ENCODE data around the gene NUDT1. TPM values are rescaled to one million over a fixed set of nuclear protein-coding genes. Genes with fewer than 3 reads are reported as not detected.

NUDT1 gene
- total RNA-seq, 1 experiment from 2014 or later = 117 TPM

DNA sequence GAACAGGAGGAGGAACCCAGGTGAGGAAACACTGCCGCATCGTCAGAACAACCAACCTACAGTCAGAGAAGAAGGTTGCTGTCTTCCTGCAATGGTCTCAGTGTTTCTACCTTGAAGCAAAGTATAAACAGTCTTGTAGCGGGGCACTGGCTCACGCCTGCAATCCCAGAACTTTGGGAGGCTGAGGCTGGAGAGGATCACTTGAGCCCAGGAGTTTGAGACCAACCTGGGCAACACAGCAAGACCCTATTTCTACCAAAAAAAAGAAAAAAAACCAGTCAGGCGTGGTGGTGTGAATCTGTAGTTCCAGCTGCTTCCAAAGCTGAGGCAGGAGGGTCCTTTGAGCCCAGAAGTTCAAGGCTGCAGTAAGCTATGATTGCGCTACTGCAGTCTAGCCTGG, 48.9 kb downstream of the NUDT1 start:
- TF ChIP-seq, protein P1, sequence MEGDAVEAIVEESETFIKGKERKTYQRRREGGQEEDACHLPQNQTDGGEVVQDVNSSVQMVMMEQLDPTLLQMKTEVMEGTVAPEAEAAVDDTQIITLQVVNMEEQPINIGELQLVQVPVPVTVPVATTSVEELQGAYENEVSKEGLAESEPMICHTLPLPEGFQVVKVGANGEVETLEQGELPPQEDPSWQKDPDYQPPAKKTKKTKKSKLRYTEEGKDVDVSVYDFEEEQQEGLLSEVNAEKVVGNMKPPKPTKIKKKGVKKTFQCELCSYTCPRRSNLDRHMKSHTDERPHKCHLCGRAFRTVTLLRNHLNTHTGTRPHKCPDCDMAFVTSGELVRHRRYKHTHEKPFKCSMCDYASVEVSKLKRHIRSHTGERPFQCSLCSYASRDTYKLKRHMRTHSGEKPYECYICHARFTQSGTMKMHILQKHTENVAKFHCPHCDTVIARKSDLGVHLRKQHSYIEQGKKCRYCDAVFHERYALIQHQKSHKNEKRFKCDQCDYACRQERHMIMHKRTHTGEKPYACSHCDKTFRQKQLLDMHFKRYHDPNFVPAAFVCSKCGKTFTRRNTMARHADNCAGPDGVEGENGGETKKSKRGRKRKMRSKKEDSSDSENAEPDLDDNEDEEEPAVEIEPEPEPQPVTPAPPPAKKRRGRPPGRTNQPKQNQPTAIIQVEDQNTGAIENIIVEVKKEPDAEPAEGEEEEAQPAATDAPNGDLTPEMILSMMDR (conservative IDR thresholded peaks at IDR 0.05; ENCODE audit: low read depth, low read length) = no peak
- no peak for TF ChIP-seq EZH2 (IDR thresholded peaks at IDR 0.05; ENCODE audit: borderline replicate concordance, low read depth, low read length, poor library complexity, severe bottlenecking)
- H3K36me3 ChIP-seq (ENCODE audit: insufficient read depth, low read length, poor library complexity, severe bottlenecking) = no peaks in the 10 kb centered on the region
- intact Hi-C loops (cut with micrococcal nuclease; ENCODE audit: unreplicated experiment) = no loop called here
- DNase-seq (ENCODE audit: low spot score) = no peak
- CTCF ChIA-PET = no interaction called here
- POLR2A ChIA-PET (ENCODE audit: low non-redundant PET) = no interaction called here
- no TSS peak for BruUV-seq (replicated peaks)
- H3K4me3 ChIP-seq (ENCODE audit: low read depth, low read length, poor library complexity, severe bottlenecking) = no peak overlapping the region
- H3K27me3 ChIP-seq (replicated peaks; ENCODE audit: insufficient read depth, low read depth, low read length, poor library complexity) = no peaks in the 10 kb centered on the region
- no peak overlapping the region for H3K27ac ChIP-seq (ENCODE audit: low read depth, low read length, poor library complexity, severe bottlenecking)
- no peaks in the 10 kb centered on the region for H3K4me1 ChIP-seq (ENCODE audit: insufficient read depth, low read length, poor library complexity, severe bottlenecking)
- no peaks in the 10 kb centered on the region for H3K9me3 ChIP-seq (ENCODE audit: low read depth, low read length, poor library complexity, severe bottlenecking)

DNA sequence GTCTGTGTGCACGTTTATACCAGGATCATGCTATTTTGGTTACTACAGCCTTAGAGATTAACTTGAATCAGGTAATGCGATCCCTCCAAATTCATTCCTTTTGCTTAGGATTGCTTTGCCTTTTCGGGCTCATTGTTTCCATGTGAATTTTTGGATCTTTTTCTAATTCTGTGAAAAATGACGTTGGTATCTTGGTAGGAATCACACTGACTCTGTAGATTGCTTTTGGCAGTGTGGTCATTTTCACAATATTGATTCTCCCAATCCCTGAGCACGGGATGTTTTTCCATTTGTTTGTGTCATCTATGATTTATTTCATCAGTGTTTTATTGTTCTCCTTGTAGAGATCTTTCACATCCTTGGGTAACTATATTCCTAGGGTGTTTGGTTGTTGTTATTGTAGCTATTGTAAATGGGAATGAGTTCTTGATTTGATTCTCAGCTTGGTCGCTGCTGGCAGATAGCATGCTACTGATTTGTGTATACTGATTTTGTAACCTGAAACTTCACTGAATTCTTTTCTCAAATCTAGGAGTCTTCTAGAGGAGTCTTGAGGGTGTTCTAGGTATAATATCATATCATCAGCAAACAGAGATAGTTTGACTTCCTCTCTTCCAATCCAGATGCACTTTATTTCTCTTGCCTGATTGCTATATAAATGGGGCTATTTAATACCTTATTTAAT, 54.1 kb downstream of the NUDT1 start:
- H3K27ac ChIP-seq (ENCODE audit: low read depth, low read length, poor library complexity, severe bottlenecking) = no peak overlapping the region
- no peak for DNase-seq (ENCODE audit: low spot score)
- intact Hi-C loops (cut with micrococcal nuclease; ENCODE audit: unreplicated experiment) = no loop called here
- H3K4me1 ChIP-seq (ENCODE audit: insufficient read depth, low read length, poor library complexity, severe bottlenecking) = no peaks in the 10 kb centered on the region
- ChIA-PET POLR2A (ENCODE audit: low non-redundant PET) (no interaction called here), CTCF (no interaction called here)
- H3K36me3 ChIP-seq (ENCODE audit: insufficient read depth, low read length, poor library complexity, severe bottlenecking) = no peaks in the 10 kb centered on the region
- no TSS peak for BruUV-seq (replicated peaks)
- TF ChIP-seq EZH2 (IDR thresholded peaks at IDR 0.05; ENCODE audit: borderline replicate concordance, low read depth, low read length, poor library complexity, severe bottlenecking) = no peak
- TF ChIP-seq, protein P1 (conservative IDR thresholded peaks at IDR 0.05; ENCODE audit: low read depth, low read length) = no peak
- H3K9me3 ChIP-seq (ENCODE audit: low read depth, low read length, poor library complexity, severe bottlenecking) = no peaks in the 10 kb centered on the region
- no peak overlapping the region for H3K4me3 ChIP-seq (ENCODE audit: low read depth, low read length, poor library complexity, severe bottlenecking)
- no peaks in the 10 kb centered on the region for H3K27me3 ChIP-seq (replicated peaks; ENCODE audit: insufficient read depth, low read depth, low read length, poor library complexity)

- CTCF ChIA-PET = no interaction called here
- Histone ChIP-seq H3K36me3 (ENCODE audit: insufficient read depth, low read length, poor library complexity, severe bottlenecking) (no peaks in the 10 kb centered on the region), H3K4me1 (ENCODE audit: insufficient read depth, low read length, poor library complexity, severe bottlenecking) (no peaks in the 10 kb centered on the region)
Observed at GRCh38 chr7:2296832-2297231, 54.8 kb downstream of the NUDT1 start.

More at GRCh38 chr7:2296832-2297231, 54.8 kb downstream of the NUDT1 start:
- no TSS peak for BruUV-seq (replicated peaks)
- Histone ChIP-seq H3K9me3 (ENCODE audit: low read depth, low read length, poor library complexity, severe bottlenecking) (no peaks in the 10 kb centered on the region), H3K4me3 (ENCODE audit: low read depth, low read length, poor library complexity, severe bottlenecking) (no peak overlapping the region), H3K27me3 (replicated peaks; ENCODE audit: insufficient read depth, low read depth, low read length, poor library complexity) (no peaks in the 10 kb centered on the region), H3K27ac (ENCODE audit: low read depth, low read length, poor library complexity, severe bottlenecking) (no peak overlapping the region)
- POLR2A ChIA-PET (ENCODE audit: low non-redundant PET) = no interaction called here
- TF ChIP-seq EZH2 (IDR thresholded peaks at IDR 0.05; ENCODE audit: borderline replicate concordance, low read depth, low read length, poor library complexity, severe bottlenecking) = no peak
- TF ChIP-seq, protein P1 (conservative IDR thresholded peaks at IDR 0.05; ENCODE audit: low read depth, low read length) = no peak
- intact Hi-C loops (cut with micrococcal nuclease; ENCODE audit: unreplicated experiment) = no loop called here
- DNase-seq (ENCODE audit: low spot score) = no peak

Measured in A673 (cell line).